LNCaP clone FGC (cell line): ENCODE data around the gene LSM14B.

Source experiments
- DNase-seq: peaks from one replicate; pipeline ENCODE4 v3.0.0-alpha.2; 2011; ENCODE audit warnings: low read depth
- H3K4me3 ChIP-seq: 2 replicates; pipeline ENCODE4 v1.5.1; 2011; ENCODE audit warnings: mild to moderate bottlenecking, low read depth, low read length, control low read depth
- TF ChIP-seq, protein P1 (sequence below): IDR thresholded peaks from 2 replicates; pipeline ENCODE4 v1.5.1; 2012; ENCODE audit warnings: mild to moderate bottlenecking; ENCODE audit not compliant: control insufficient read depth, insufficient read depth; ENCODE audit errors: extremely low read depth

LSM14B gene

GRCh38 chr20:62087227-62087626 is 35.0 kb upstream of the LSM14B start:
- DNase-seq = peak; percentile 27
- H3K4me3 ChIP-seq = 0 out of 2 replicates have a peak overlapping the region, but pooled peaks have one; percentile 4
- TF ChIP-seq, protein P1, sequence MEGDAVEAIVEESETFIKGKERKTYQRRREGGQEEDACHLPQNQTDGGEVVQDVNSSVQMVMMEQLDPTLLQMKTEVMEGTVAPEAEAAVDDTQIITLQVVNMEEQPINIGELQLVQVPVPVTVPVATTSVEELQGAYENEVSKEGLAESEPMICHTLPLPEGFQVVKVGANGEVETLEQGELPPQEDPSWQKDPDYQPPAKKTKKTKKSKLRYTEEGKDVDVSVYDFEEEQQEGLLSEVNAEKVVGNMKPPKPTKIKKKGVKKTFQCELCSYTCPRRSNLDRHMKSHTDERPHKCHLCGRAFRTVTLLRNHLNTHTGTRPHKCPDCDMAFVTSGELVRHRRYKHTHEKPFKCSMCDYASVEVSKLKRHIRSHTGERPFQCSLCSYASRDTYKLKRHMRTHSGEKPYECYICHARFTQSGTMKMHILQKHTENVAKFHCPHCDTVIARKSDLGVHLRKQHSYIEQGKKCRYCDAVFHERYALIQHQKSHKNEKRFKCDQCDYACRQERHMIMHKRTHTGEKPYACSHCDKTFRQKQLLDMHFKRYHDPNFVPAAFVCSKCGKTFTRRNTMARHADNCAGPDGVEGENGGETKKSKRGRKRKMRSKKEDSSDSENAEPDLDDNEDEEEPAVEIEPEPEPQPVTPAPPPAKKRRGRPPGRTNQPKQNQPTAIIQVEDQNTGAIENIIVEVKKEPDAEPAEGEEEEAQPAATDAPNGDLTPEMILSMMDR = no peak

DNA sequence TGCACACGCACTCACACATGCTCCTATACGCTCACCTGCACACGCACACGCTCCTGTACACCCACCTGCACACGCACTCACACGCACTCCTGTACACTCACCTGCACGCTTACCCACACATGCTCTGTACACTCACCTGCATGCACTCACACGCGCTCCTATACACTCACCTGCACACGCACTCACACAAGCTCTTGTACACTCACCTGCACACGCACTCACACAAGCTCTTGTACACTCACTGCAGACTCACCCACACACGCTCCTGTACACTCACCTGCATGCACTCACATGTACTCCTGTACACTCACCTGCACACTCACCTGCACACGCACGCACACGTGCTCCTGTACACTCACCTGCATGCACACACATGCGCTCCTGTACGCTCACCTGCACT is 34.6 kb upstream of the LSM14B start:
- H3K4me3 ChIP-seq = no peak overlapping the region
- no peak for DNase-seq
- TF ChIP-seq, protein P1 = no peak

GRCh38 chr20:62088258-62089127 is 33.8 kb upstream of the LSM14B start:
- no peak overlapping the region for H3K4me3 ChIP-seq
- TF ChIP-seq, protein P1 = no peak
- DNase-seq = peak; percentile 76

DNA sequence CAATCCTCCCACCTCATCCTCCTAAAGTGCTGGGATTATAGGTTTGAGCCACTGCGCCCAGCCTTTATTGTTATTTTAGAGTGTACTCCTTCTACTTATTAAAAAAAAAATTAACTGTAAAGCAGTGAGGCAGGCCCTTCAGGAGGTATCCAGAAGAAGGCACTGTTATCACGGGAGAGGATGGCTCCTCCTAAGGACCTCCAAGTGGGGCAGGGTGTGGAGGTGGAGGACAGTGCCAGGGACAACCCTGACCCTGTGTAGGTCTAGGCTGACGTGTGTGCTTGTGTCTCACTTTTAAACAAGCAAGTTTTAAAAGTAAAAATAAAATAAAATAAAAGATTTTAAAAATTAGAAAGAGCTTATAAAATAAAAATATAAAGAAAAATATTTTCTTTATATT is 32.9 kb upstream of the LSM14B start:
- TF ChIP-seq, protein P1 = no peak
- DNase-seq = no peak
- no peak overlapping the region for H3K4me3 ChIP-seq

- H3K4me3 ChIP-seq = no peak overlapping the region
- DNase-seq = no peak
- TF ChIP-seq, protein P1 = no peak
Observed at GRCh38 chr20:62096421-62097380, 25.6 kb upstream of the LSM14B start.

DNA sequence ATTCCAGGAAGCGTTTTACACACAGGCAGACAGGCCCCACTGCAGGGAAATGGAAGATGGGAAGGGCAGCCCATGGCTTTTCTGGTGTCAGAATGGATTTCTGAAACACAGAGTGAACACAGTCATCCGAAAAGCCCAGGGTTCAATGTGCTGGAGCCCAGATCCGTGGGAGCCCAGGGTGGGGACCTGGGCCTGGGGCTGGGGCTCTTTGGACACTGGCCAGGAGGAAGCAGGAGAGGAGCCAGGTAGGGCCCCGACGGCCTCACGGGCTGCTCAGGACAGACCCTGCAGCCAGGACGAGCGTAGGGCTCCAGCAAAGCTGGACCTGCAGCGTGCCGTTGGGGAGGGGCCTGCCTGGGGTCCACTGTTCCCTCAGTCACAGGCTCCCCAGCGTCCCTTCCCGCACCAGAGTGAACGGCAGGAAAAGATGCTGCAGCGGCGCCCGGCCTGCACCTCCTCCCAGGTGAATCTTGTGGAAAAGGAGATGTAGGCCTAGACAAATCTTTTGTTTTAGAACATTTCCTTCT is 24.3 kb upstream of the LSM14B start:
- no peak for DNase-seq
- TF ChIP-seq, protein P1 = no peak
- no peak overlapping the region for H3K4me3 ChIP-seq
